Measurements from ENCODE around the gene WBP2. TPM values are rescaled to one million over a fixed set of nuclear protein-coding genes. Genes with fewer than 3 reads are reported as not detected.

Gene WBP2
- total RNA-seq, 4 donors from 2014 or later: 129 to 259 (median 148) TPM

DNA sequence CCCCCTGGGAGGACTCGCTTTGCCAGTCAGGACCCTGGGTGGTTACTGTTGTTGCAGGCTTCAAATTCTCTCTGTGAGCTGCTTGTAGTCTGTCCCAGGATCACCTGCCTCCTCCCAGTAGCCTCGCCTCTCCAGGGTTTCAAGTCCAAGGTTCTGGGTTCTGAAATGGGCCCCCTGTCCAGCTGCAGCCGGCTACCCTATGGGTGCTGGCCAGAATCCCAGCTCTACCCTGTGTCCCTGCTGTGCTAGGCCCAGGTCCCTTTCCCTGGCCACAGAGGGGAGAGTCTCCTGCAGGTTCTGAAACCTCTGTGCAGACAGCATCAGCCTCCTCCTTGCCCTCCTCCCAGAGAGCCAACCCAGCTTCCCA is 32.4 kb downstream of the WBP2 start:
- intact Hi-C loops (cut with DNase I; ENCODE audit: low total_unique reads) (no loop called here), in situ Hi-C loops (cut with MboI; ENCODE audit: low sequenced_read_pairs in 4 of 4) (no loop called here)
- Histone ChIP-seq H3K4me3 (no peak overlapping the region), H3K9me3 (no peaks in the 10 kb centered on the region), H3K36me3 (peaks cover 0 to 70% of the 10 kb centered on the region in 2 donors), H3K27ac (no peak overlapping the region), H3K27me3 (no peaks in the 10 kb centered on the region), H3K4me1 (peaks cover 10 to 11% of the 10 kb centered on the region in 2 donors)
- ATAC-seq (no peak), DNase-seq (no peak)
- TF ChIP-seq, protein P1, sequence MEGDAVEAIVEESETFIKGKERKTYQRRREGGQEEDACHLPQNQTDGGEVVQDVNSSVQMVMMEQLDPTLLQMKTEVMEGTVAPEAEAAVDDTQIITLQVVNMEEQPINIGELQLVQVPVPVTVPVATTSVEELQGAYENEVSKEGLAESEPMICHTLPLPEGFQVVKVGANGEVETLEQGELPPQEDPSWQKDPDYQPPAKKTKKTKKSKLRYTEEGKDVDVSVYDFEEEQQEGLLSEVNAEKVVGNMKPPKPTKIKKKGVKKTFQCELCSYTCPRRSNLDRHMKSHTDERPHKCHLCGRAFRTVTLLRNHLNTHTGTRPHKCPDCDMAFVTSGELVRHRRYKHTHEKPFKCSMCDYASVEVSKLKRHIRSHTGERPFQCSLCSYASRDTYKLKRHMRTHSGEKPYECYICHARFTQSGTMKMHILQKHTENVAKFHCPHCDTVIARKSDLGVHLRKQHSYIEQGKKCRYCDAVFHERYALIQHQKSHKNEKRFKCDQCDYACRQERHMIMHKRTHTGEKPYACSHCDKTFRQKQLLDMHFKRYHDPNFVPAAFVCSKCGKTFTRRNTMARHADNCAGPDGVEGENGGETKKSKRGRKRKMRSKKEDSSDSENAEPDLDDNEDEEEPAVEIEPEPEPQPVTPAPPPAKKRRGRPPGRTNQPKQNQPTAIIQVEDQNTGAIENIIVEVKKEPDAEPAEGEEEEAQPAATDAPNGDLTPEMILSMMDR (IDR thresholded peaks at IDR 0.05 in 4 of 5, conservative IDR thresholded peaks at IDR 0.05 in 1 of 5): no peak
- no peak for TF ChIP-seq POLR2A (IDR thresholded peaks at IDR 0.05)

DNA sequence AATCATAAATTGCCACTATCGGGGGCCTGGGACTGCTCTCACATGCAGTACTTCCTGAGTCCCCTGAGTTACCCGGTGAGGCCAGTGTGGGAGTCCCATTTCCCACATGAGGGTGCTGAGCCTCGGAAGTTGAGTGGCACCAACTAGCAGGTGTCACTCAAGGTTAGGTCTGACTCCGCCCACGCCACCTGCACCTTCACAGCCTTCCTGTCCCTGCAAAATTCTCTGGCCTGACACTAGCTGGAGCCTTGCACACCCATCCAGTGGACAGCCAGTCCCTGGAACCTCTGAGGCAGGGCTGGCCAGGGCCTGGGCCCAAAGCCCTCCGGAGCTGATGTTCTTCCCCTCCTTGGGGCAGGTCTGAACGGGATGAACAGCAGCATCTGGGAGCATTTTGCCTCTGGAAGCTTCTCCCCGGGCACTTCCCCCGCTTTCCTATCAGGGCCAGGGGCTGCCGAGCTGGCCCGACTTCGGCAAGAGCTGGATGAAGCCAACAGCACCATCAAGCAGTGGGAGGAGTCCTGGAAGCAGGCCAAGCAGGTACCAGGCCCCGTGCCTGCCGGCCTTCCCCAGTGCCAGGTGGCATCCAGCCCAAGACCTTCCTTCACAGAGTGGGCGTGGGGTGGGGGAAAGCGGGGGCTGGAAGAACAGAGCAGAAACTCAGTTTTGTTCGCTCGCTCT is 32.9 kb downstream of the WBP2 start:
- intact Hi-C loops (cut with DNase I; ENCODE audit: low total_unique reads) (no loop called here), in situ Hi-C loops (cut with MboI; ENCODE audit: low sequenced_read_pairs in 4 of 4) (no loop called here)
- peaks cover 0 to 75% of the 10 kb centered on the region in 2 donors for H3K36me3 ChIP-seq
- TF ChIP-seq, protein P1 (IDR thresholded peaks at IDR 0.05 in 4 of 5, conservative IDR thresholded peaks at IDR 0.05 in 1 of 5): no peak
- TF ChIP-seq POLR2A (IDR thresholded peaks at IDR 0.05): no peak
- ATAC-seq (no peak), DNase-seq (no peak)
- no peak overlapping the region for H3K27ac ChIP-seq
- H3K27me3 ChIP-seq: no peaks in the 10 kb centered on the region
- no peak overlapping the region for H3K4me3 ChIP-seq
- peaks cover 5 to 6% of the 10 kb centered on the region in 2 donors for H3K4me1 ChIP-seq
- H3K9me3 ChIP-seq: no peaks in the 10 kb centered on the region

- in situ Hi-C loops (cut with MboI; ENCODE audit: low sequenced_read_pairs in 4 of 4): no loop called here
- DNase-seq (no peak), ATAC-seq (no peak)
- TF ChIP-seq, protein P1 (IDR thresholded peaks at IDR 0.05 in 4 of 5, conservative IDR thresholded peaks at IDR 0.05 in 1 of 5): no peak
- TF ChIP-seq POLR2A (IDR thresholded peaks at IDR 0.05): no peak
- intact Hi-C loops (cut with DNase I; ENCODE audit: low total_unique reads): no loop called here
- H3K4me1 ChIP-seq: no peaks in the 10 kb centered on the region
- H3K9me3 ChIP-seq: no peaks in the 10 kb centered on the region
- peaks cover 0 to 82% of the 10 kb centered on the region in 2 donors for H3K36me3 ChIP-seq
- H3K27me3 ChIP-seq: no peaks in the 10 kb centered on the region
- H3K4me3 ChIP-seq: no peak overlapping the region
- no peak overlapping the region for H3K27ac ChIP-seq
Measured at GRCh38 chr17:75821552-75821951, 33.6 kb downstream of the WBP2 start.

DNA sequence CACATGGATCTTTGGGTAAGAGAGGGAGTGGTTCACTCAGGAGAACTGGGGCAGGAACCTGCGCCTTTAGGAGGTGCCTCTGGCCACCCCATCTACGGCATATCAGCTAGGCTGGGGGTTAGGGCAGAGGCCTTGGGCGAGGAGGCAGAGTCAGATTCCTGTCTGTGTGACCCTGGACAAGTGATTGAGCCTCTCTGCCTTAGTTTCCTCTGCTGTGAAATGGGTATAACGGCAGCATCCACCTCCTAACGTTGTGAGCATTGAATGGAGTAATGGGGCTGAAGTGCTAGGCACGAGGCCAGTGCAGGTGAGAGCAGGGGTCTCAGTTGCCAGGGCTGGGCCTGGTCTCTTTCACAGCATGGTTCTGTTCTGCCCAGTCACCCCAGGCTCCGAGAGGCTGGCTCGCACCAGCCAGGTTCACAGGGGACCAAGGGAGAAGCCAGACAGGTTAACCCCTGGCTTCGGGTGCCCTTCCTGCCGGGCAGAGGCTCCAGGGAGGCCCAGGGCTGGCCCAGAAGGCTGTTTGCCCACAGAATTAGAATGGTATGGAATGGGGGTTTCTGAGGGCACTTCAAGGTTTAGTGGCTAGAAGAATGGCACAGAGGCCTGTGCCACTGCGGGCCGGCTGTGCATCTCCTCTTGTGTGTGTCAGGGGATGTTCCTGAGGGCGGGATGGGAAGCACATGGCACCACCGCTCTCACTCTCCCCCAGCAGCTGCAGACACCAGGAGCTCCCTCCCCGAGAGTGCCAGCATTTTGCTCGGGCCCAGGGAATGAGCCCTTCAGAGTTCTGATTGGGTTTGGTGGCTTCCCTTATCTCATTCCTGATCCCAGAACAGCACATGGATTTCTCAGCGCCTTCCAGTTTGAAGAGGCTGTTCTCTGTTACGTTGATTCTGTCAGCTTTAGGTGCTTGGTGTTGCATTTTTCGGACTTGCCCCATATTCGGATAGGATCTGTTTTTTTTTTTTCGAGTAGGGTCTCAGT is 34.7 kb downstream of the WBP2 start:
- Histone ChIP-seq H3K4me1 (no peaks in the 10 kb centered on the region), H3K9me3 (no peaks in the 10 kb centered on the region), H3K36me3 (peaks cover 0 to 91% of the 10 kb centered on the region in 2 donors), H3K4me3 (no peak overlapping the region), H3K27me3 (no peaks in the 10 kb centered on the region), H3K27ac (no peak overlapping the region)
- ATAC-seq (no peak), DNase-seq (no peak)
- intact Hi-C loops (cut with DNase I; ENCODE audit: low total_unique reads): no loop called here
- TF ChIP-seq POLR2A (IDR thresholded peaks at IDR 0.05): no peak
- TF ChIP-seq, protein P1 (IDR thresholded peaks at IDR 0.05 in 4 of 5, conservative IDR thresholded peaks at IDR 0.05 in 1 of 5): no peak
- in situ Hi-C loops (cut with MboI; ENCODE audit: low sequenced_read_pairs in 4 of 4): no loop called here
